Suprapubic skin (tissue), 4 donors: ENCODE data around the gene CDH13. TPM values are rescaled to one million over a fixed set of nuclear protein-coding genes. Genes with fewer than 3 reads are reported as not detected.

Experiments
- DNase-seq, 2 donors: peaks; one replicate each; pipeline ENCODE4 v3.0.0-alpha.2; 2019; ENCODE audit warnings: low spot score in 2 of 2
- H3K27ac ChIP-seq: fragments of 200-600 bp; sonication (generic); one replicate; pipeline ENCODE4 v1.5.1; 2019
- H3K27me3 ChIP-seq: fragments of 200-600 bp; sonication (generic); one replicate; pipeline ENCODE4 v1.5.1; 2019
- H3K36me3 ChIP-seq: fragments of 200-600 bp; sonication (generic); one replicate; pipeline ENCODE4 v1.5.1; 2019
- H3K4me1 ChIP-seq: fragments of 200-600 bp; sonication (generic); one replicate; pipeline ENCODE4 v1.5.1; 2019
- H3K4me3 ChIP-seq: fragments of 200-600 bp; sonication (generic); one replicate; pipeline ENCODE4 v1.5.1; 2019; ENCODE audit warnings: mild to moderate bottlenecking
- H3K9me3 ChIP-seq: fragments of 200-600 bp; sonication (generic); one replicate; pipeline ENCODE4 v1.5.1; 2019
- CTCF ChIP-seq, 2 donors: fragments of 200-600 bp in 1 of 2; fragments of 450-650 bp in 1 of 2; sonication (generic) in 1 of 2; IDR thresholded peaks; one replicate each; pipeline ENCODE4 v1.5.1; 2016 to 2019; ENCODE audit warnings: antibody characterized with exemption in 2 of 2, mild to moderate bottlenecking in 1 of 2, moderate library complexity in 1 of 2
- EP300 ChIP-seq: sonication (generic); formaldehyde crosslinking; IDR thresholded peaks from one replicate; pipeline ENCODE4 v1.6.1; 2017; ENCODE audit warnings: antibody characterized with exemption
- POLR2A ChIP-seq, 2 donors: fragments of 450-650 bp; IDR thresholded peaks; one replicate each; pipeline ENCODE4 v1.6.1; 2017; ENCODE audit warnings: antibody characterized with exemption in 2 of 2, mild to moderate bottlenecking in 2 of 2, moderate library complexity in 2 of 2
- POLR2AphosphoS5 ChIP-seq, 3 donors: sonication (generic); formaldehyde crosslinking; IDR thresholded peaks; one replicate each; pipeline ENCODE4 v1.6.1; 2017; ENCODE audit warnings: antibody characterized with exemption in 3 of 3
- WGBS: methylation state at CpG from one replicate; pipeline ENCODE4 v1.1.5; 2018; 5-methylcytosine and 5-hydroxymethylcytosine counted together
- total RNA-seq, 4 donors: library from RNA; depleted of rRNA; stranded (reverse); fragments of >200 nt; gene quantifications; one replicate each; pipeline ENCODE4 v1.1.0, GENCODE V29; 2016

The CDH13 gene
- total RNA-seq, 4 donors from 2014 or later, result 90.4 to 176 (median 139) TPM

- DNase-seq, result no peak
- H3K36me3 ChIP-seq, result no peaks in the 10 kb centered on the region
- no peak overlapping the region for H3K27ac ChIP-seq
- H3K4me3 ChIP-seq, result no peak overlapping the region
- WGBS, result 79% methylated on average over 7 of the region's 7 CpGs
- H3K27me3 ChIP-seq, result no peaks in the 10 kb centered on the region
- H3K9me3 ChIP-seq, result no peaks in the 10 kb centered on the region
- no peak for TF ChIP-seq POLR2AphosphoS5 (IDR thresholded peaks at IDR 0.05)
- TF ChIP-seq EP300, result no peak
- no peak for TF ChIP-seq POLR2A (IDR thresholded peaks at IDR 0.05)
- no peak for TF ChIP-seq CTCF (IDR thresholded peaks at IDR 0.05)
- no peaks in the 10 kb centered on the region for H3K4me1 ChIP-seq
Observed at GRCh38 chr16:82833378-82833993, 206.7 kb downstream of the CDH13 start.

GRCh38 chr16:82834151-82834815 lies 207.5 kb downstream of the CDH13 start:
- H3K4me3 ChIP-seq, result no peak overlapping the region
- H3K36me3 ChIP-seq, result no peaks in the 10 kb centered on the region
- no peak overlapping the region for H3K27ac ChIP-seq
- WGBS, result 82% methylated on average over 8 of the region's 8 CpGs
- no peaks in the 10 kb centered on the region for H3K9me3 ChIP-seq
- no peaks in the 10 kb centered on the region for H3K4me1 ChIP-seq
- DNase-seq, result no peak
- no peak for TF ChIP-seq POLR2AphosphoS5 (IDR thresholded peaks at IDR 0.05)
- TF ChIP-seq POLR2A (IDR thresholded peaks at IDR 0.05), result no peak
- TF ChIP-seq EP300, result no peak
- no peak for TF ChIP-seq CTCF (IDR thresholded peaks at IDR 0.05)
- no peaks in the 10 kb centered on the region for H3K27me3 ChIP-seq

- Histone ChIP-seq H3K4me3 (no peak overlapping the region), H3K27ac (no peak overlapping the region), H3K9me3 (no peaks in the 10 kb centered on the region), H3K4me1 (no peaks in the 10 kb centered on the region), H3K36me3 (no peaks in the 10 kb centered on the region), H3K27me3 (no peaks in the 10 kb centered on the region)
- no peak for DNase-seq
- WGBS, result 90% methylated on average over 5 of the region's 5 CpGs
- no peak for TF ChIP-seq CTCF (IDR thresholded peaks at IDR 0.05)
- no peak for TF ChIP-seq EP300
- TF ChIP-seq POLR2A (IDR thresholded peaks at IDR 0.05), result no peak
- no peak for TF ChIP-seq POLR2AphosphoS5 (IDR thresholded peaks at IDR 0.05)
Observed at GRCh38 chr16:82835487-82836155, 208.9 kb downstream of the CDH13 start.

GRCh38 chr16:82841108-82841507 lies 214.3 kb downstream of the CDH13 start:
- no peaks in the 10 kb centered on the region for H3K9me3 ChIP-seq
- no peak overlapping the region for H3K27ac ChIP-seq
- H3K4me3 ChIP-seq, result no peak overlapping the region
- no peaks in the 10 kb centered on the region for H3K36me3 ChIP-seq
- H3K27me3 ChIP-seq, result no peaks in the 10 kb centered on the region
- no peaks in the 10 kb centered on the region for H3K4me1 ChIP-seq
- DNase-seq, result no peak
- TF ChIP-seq EP300 (no peak), POLR2AphosphoS5 (IDR thresholded peaks at IDR 0.05) (no peak), POLR2A (IDR thresholded peaks at IDR 0.05) (no peak), CTCF (IDR thresholded peaks at IDR 0.05) (no peak)
- WGBS, result 96% methylated on average over 3 of the region's 3 CpGs

GRCh38 chr16:82843606-82844271 lies 217.0 kb downstream of the CDH13 start:
- DNase-seq, result no peak
- no peak for TF ChIP-seq CTCF (IDR thresholded peaks at IDR 0.05)
- TF ChIP-seq POLR2AphosphoS5 (IDR thresholded peaks at IDR 0.05), result no peak
- TF ChIP-seq POLR2A (IDR thresholded peaks at IDR 0.05), result no peak
- no peak for TF ChIP-seq EP300

More at GRCh38 chr16:82843606-82844271, 217.0 kb downstream of the CDH13 start:
- Histone ChIP-seq H3K9me3 (no peaks in the 10 kb centered on the region), H3K4me3 (no peak overlapping the region), H3K27me3 (no peaks in the 10 kb centered on the region), H3K27ac (no peak overlapping the region), H3K36me3 (no peaks in the 10 kb centered on the region), H3K4me1 (no peaks in the 10 kb centered on the region)
- WGBS, result 86% methylated on average over 5 of the region's 5 CpGs
